ENCODE data around the gene SEC24D.
"Not testable (repeated sequence)": the region's sequence is repeated elsewhere in the genome, so short reads cannot be mapped to it uniquely, and the experiment has no call there.

DNA sequence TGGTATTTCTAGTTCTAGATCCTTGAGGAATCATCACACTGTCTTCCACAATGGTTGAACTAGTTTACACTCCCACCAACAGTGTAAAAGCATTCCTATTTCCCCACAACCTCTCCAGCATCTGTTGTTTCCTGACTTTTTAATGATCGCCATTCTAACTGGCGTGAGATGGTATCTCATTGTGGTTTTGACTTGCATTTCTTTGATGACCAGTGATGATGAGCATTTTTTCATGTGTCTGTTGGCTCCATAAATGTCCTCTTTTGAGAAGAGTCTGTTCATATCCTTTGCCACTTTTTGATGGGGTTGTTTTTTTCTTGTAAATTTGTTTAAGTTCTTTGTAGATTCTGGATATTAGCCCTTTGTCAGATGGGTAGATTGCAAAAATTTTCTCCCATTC, 58.3 kb downstream of the SEC24D start:
- not testable (repeated sequence) for TF ChIP-seq FOXJ3 (CRISPR knock-in tag; IDR thresholded peaks at IDR 0.05; ENCODE audit: borderline replicate concordance); CREM (CRISPR knock-in tag; IDR thresholded peaks at IDR 0.05); KAT7 (CRISPR knock-in tag; IDR thresholded peaks at IDR 0.05; ENCODE audit: borderline replicate concordance); ZBTB21 (CRISPR knock-in tag; IDR thresholded peaks at IDR 0.05; ENCODE audit: borderline replicate concordance); NR3C1 (CRISPR knock-in tag; conservative IDR thresholded peaks at IDR 0.05; ENCODE audit: low read depth); JUN (CRISPR knock-in tag; IDR thresholded peaks at IDR 0.05); ZNF416 (CRISPR knock-in tag; IDR thresholded peaks at IDR 0.05); FOXP1 (CRISPR knock-in tag; IDR thresholded peaks at IDR 0.05; ENCODE audit: borderline replicate concordance); ZNF232 (CRISPR knock-in tag; IDR thresholded peaks at IDR 0.05)
- TF ChIP-seq, protein P1, sequence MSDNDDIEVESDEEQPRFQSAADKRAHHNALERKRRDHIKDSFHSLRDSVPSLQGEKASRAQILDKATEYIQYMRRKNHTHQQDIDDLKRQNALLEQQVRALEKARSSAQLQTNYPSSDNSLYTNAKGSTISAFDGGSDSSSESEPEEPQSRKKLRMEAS (CRISPR knock-in tag; IDR thresholded peaks at IDR 0.05) = not testable (repeated sequence)
- TF ChIP-seq, protein P2, sequence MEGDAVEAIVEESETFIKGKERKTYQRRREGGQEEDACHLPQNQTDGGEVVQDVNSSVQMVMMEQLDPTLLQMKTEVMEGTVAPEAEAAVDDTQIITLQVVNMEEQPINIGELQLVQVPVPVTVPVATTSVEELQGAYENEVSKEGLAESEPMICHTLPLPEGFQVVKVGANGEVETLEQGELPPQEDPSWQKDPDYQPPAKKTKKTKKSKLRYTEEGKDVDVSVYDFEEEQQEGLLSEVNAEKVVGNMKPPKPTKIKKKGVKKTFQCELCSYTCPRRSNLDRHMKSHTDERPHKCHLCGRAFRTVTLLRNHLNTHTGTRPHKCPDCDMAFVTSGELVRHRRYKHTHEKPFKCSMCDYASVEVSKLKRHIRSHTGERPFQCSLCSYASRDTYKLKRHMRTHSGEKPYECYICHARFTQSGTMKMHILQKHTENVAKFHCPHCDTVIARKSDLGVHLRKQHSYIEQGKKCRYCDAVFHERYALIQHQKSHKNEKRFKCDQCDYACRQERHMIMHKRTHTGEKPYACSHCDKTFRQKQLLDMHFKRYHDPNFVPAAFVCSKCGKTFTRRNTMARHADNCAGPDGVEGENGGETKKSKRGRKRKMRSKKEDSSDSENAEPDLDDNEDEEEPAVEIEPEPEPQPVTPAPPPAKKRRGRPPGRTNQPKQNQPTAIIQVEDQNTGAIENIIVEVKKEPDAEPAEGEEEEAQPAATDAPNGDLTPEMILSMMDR (IDR thresholded peaks at IDR 0.05) = not testable (repeated sequence)
- TF ChIP-seq, protein P3, sequence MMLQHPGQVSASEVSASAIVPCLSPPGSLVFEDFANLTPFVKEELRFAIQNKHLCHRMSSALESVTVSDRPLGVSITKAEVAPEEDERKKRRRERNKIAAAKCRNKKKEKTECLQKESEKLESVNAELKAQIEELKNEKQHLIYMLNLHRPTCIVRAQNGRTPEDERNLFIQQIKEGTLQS (CRISPR knock-in tag; conservative IDR thresholded peaks at IDR 0.05) = not testable (repeated sequence)
- TF ChIP-seq, protein P4, sequence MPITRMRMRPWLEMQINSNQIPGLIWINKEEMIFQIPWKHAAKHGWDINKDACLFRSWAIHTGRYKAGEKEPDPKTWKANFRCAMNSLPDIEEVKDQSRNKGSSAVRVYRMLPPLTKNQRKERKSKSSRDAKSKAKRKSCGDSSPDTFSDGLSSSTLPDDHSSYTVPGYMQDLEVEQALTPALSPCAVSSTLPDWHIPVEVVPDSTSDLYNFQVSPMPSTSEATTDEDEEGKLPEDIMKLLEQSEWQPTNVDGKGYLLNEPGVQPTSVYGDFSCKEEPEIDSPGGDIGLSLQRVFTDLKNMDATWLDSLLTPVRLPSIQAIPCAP (CRISPR knock-in tag; IDR thresholded peaks at IDR 0.05) = not testable (repeated sequence)
